ENCODE measurements around the gene MSI1.

- TF ChIP-seq, protein P1, sequence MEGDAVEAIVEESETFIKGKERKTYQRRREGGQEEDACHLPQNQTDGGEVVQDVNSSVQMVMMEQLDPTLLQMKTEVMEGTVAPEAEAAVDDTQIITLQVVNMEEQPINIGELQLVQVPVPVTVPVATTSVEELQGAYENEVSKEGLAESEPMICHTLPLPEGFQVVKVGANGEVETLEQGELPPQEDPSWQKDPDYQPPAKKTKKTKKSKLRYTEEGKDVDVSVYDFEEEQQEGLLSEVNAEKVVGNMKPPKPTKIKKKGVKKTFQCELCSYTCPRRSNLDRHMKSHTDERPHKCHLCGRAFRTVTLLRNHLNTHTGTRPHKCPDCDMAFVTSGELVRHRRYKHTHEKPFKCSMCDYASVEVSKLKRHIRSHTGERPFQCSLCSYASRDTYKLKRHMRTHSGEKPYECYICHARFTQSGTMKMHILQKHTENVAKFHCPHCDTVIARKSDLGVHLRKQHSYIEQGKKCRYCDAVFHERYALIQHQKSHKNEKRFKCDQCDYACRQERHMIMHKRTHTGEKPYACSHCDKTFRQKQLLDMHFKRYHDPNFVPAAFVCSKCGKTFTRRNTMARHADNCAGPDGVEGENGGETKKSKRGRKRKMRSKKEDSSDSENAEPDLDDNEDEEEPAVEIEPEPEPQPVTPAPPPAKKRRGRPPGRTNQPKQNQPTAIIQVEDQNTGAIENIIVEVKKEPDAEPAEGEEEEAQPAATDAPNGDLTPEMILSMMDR (conservative IDR thresholded peaks at IDR 0.05 in 1 of 2, IDR thresholded peaks at IDR 0.05 in 1 of 2; ENCODE audit: low read depth in 1 of 2, low read length in 2 of 2), result no peak
- no peak for TF ChIP-seq EZH2 (IDR thresholded peaks at IDR 0.05; ENCODE audit: low read length, missing control alignments)
Measured at GRCh38 chr12:120346681-120347080, 22.3 kb downstream of the MSI1 start.
